GM12865 (cell line): ENCODE data around the gene TGFB1.

Source experiments
- DNase-seq: peaks from one replicate; pipeline ENCODE4 v3.0.0; 2010; ENCODE audit warnings: low read depth
- H3K4me3 ChIP-seq: 2 replicates; pipeline ENCODE4 v1.5.1; 2011; ENCODE audit warnings: mild to moderate bottlenecking, low read depth, low read length, control low read depth
- TF ChIP-seq, protein P1 (sequence below): IDR thresholded peaks from 2 replicates; pipeline ENCODE4 v1.5.1; 2011; ENCODE audit warnings: low read length, control low read depth, low read depth, inconsistent platforms; ENCODE audit not compliant: insufficient read depth; ENCODE audit errors: missing control alignments

Gene TGFB1

GRCh38 chr19:41344162-41344561 is 9.6 kb downstream of the TGFB1 start:
- TF ChIP-seq, protein P1, sequence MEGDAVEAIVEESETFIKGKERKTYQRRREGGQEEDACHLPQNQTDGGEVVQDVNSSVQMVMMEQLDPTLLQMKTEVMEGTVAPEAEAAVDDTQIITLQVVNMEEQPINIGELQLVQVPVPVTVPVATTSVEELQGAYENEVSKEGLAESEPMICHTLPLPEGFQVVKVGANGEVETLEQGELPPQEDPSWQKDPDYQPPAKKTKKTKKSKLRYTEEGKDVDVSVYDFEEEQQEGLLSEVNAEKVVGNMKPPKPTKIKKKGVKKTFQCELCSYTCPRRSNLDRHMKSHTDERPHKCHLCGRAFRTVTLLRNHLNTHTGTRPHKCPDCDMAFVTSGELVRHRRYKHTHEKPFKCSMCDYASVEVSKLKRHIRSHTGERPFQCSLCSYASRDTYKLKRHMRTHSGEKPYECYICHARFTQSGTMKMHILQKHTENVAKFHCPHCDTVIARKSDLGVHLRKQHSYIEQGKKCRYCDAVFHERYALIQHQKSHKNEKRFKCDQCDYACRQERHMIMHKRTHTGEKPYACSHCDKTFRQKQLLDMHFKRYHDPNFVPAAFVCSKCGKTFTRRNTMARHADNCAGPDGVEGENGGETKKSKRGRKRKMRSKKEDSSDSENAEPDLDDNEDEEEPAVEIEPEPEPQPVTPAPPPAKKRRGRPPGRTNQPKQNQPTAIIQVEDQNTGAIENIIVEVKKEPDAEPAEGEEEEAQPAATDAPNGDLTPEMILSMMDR, result no peak
- no peak overlapping the region for H3K4me3 ChIP-seq
- DNase-seq, result no peak

- H3K4me3 ChIP-seq, result no peak overlapping the region
- TF ChIP-seq, protein P1, result no peak
- no peak for DNase-seq
Observed at GRCh38 chr19:41341669-41342490, 11.8 kb downstream of the TGFB1 start.

DNA sequence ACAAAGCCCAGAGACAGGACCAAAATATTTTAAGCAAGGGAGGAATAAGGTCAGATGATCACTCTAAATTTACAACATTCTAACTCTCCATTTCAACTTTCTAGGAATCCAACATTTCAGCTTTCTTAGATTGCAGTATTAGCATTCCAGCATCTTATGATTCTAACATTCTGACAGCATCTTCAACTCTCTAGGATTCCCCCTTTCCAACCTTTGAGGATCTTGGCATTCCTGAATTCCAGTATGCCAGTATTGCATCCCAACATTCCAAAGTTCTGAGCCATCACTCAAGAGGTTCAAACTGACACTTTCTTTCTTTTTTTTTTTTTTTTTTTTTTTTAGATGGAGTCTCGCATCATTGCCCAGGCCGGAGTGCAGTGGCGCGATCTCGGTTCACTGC is 13.8 kb downstream of the TGFB1 start:
- TF ChIP-seq, protein P1, result no peak
- H3K4me3 ChIP-seq, result no peak overlapping the region
- no peak for DNase-seq

- TF ChIP-seq, protein P1, result no peak
- no peak for DNase-seq
- no peak overlapping the region for H3K4me3 ChIP-seq
Observed at GRCh38 chr19:41335467-41335866, 18.3 kb downstream of the TGFB1 start.

DNA sequence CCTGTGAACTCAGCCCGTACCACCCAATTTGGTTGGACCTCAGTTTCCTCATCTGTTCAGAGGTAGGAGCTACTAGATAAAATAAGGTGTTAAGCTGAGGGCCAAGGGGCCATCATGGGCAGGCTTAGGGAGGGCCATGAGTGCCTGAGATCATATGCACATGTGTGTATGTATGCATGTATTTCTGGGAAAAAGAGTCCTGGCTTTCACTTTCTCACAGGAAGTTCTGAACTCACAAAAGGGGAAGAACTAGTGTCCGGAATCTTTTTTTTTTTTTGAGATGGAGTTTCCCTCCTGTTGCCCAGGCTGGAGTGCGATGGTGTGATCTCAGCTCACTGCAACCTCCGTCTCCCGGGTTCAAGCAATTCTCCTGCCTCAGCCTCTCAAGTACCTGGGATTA is 18.9 kb downstream of the TGFB1 start:
- no peak overlapping the region for H3K4me3 ChIP-seq
- TF ChIP-seq, protein P1, result no peak
- peak; percentile 53 for DNase-seq

- TF ChIP-seq, protein P1, result no peak
- no peak overlapping the region for H3K4me3 ChIP-seq
- no peak for DNase-seq
Observed at GRCh38 chr19:41332468-41332867, 21.3 kb downstream of the TGFB1 start.

- TF ChIP-seq, protein P1, result no peak
Observed at GRCh38 chr19:41332000-41332399, 21.7 kb downstream of the TGFB1 start.

More at GRCh38 chr19:41332000-41332399, 21.7 kb downstream of the TGFB1 start:
- DNase-seq, result no peak
- no peak overlapping the region for H3K4me3 ChIP-seq
